ENCODE results near the gene SH3YL1.

GRCh38 chr2:179886-180285 is 83.9 kb downstream of the SH3YL1 start:
- TF ChIP-seq CTCF (conservative IDR thresholded peaks at IDR 0.05; ENCODE audit: low read depth, low read length) (no peak), EZH2 (IDR thresholded peaks at IDR 0.05; ENCODE audit: borderline replicate concordance, low read depth, low read length, poor library complexity, severe bottlenecking) (no peak)

Measured in A673 (cell line).